Measurements from ENCODE around the gene MSX1. TPM values are rescaled to one million over a fixed set of nuclear protein-coding genes. Genes with fewer than 3 reads are reported as not detected.

The MSX1 gene
- total RNA-seq, 1 donor from 2014 or later, result not detected

DNA sequence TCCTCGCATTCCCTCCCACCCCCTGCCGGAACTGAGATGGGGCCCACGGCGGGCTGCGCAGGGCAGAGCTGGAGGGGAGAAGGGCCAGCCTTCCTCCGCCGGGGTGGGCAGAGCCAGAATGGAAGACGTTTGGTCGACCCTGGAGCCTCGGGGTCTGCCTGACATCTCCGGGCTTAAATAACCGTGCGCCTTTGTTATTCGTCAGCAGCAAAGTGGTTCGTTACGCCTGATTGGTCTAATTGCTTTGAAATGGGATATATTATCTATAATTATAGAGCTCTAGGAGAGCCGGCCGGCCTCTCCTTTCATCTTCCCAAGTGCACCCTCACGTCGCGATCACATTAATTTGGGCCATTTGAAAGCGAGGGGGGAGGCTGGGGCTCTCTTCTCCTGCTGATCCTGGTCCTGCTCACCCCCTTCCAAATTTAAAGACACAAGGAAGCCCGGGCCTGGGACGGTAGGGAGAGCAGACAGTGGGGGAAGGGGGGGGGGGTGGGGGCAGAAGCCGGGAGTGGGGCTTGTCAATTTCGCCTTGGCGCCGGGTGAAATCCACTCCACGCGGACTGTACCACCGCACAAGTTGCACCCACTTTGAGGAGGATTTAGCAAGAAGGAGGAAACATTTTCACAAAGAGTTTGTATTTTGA is 4.7 kb upstream of the MSX1 start:
- Histone ChIP-seq H3K9ac (no peak overlapping the region), H3K9me3 (ENCODE audit: low read depth) (no peaks in the 10 kb centered on the region), H3K27ac (no peak overlapping the region), H3K27me3 (peaks cover 99% of the 10 kb centered on the region), H2AFZ (replicated peaks) (no peak overlapping the region), H3K4me2 (peak overlapping the region; percentile 67), H3K36me3 (no peaks in the 10 kb centered on the region), H3K4me3 (no peak overlapping the region), H3K4me1 (peaks cover 54% of the 10 kb centered on the region), H3F3A (ENCODE audit: low read depth) (peaks cover 63% of the 10 kb centered on the region), H4K20me1 (ENCODE audit: low read depth) (peaks cover 75% of the 10 kb centered on the region), H3K79me2 (ENCODE audit: low read depth) (no peaks in the 10 kb centered on the region)
- Mint-ChIP-seq H3K4me3 (peak overlapping the region; percentile 87), H3K27ac (no peak overlapping the region), H3K36me3 (no peaks in the 10 kb centered on the region), H3K9me3 (no peaks in the 10 kb centered on the region), H3K4me1 (peaks cover 61% of the 10 kb centered on the region), H3K27me3 (ENCODE audit: insufficient read depth, low read depth) (peaks cover 32% of the 10 kb centered on the region)
- TF ChIP-seq, protein P1, sequence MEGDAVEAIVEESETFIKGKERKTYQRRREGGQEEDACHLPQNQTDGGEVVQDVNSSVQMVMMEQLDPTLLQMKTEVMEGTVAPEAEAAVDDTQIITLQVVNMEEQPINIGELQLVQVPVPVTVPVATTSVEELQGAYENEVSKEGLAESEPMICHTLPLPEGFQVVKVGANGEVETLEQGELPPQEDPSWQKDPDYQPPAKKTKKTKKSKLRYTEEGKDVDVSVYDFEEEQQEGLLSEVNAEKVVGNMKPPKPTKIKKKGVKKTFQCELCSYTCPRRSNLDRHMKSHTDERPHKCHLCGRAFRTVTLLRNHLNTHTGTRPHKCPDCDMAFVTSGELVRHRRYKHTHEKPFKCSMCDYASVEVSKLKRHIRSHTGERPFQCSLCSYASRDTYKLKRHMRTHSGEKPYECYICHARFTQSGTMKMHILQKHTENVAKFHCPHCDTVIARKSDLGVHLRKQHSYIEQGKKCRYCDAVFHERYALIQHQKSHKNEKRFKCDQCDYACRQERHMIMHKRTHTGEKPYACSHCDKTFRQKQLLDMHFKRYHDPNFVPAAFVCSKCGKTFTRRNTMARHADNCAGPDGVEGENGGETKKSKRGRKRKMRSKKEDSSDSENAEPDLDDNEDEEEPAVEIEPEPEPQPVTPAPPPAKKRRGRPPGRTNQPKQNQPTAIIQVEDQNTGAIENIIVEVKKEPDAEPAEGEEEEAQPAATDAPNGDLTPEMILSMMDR (IDR thresholded peaks at IDR 0.05), result no peak
- peak; percentile 17 for TF ChIP-seq EZH2 (IDR thresholded peaks at IDR 0.05)
- peak; percentile 50 for TF ChIP-seq EZH2phosphoT487 (IDR thresholded peaks at IDR 0.05)
- DNase-seq (ENCODE audit: low spot score), result peak; percentile 71

DNA sequence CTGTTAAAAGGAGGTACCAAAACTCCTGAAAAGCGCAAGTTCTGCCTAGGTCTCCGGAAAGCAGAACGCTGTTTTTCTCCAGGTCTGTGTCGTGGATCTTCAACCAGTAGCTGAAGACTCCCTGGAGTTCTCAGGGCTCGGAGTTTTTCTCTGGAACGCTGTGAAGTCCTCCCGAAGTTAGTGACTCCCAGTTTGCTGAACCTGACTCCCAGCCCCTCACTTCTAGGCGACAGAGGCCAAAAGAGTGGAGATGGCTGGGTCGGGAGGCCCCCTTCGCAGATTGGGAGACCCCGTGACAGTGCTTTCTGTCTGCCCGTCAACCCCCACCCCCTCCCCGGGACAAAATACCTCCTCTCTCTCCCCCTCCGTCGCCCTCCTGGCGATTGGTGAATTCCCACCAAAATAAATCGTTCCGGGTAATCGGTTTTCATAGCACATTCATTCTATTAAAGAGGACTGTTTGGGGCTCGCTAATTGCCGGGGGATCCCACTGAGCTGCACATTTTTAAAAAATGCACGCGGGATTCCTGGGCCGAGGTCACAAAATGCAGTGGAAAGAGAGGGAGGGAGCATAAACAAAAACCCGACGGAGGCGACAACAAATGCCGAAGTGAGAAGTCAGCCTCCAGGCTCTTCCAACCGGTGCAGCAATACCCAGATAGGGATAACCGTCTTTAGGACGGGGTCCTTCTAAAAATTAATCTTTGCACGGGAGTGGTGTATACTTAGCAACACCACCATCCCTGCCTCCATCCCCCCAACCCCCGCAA is 4.0 kb upstream of the MSX1 start:
- H3K27me3 Mint-ChIP-seq (ENCODE audit: insufficient read depth, low read depth), result peaks cover 34% of the 10 kb centered on the region
- H3K4me3 Mint-ChIP-seq, result peak overlapping the region; percentile 87

DNA sequence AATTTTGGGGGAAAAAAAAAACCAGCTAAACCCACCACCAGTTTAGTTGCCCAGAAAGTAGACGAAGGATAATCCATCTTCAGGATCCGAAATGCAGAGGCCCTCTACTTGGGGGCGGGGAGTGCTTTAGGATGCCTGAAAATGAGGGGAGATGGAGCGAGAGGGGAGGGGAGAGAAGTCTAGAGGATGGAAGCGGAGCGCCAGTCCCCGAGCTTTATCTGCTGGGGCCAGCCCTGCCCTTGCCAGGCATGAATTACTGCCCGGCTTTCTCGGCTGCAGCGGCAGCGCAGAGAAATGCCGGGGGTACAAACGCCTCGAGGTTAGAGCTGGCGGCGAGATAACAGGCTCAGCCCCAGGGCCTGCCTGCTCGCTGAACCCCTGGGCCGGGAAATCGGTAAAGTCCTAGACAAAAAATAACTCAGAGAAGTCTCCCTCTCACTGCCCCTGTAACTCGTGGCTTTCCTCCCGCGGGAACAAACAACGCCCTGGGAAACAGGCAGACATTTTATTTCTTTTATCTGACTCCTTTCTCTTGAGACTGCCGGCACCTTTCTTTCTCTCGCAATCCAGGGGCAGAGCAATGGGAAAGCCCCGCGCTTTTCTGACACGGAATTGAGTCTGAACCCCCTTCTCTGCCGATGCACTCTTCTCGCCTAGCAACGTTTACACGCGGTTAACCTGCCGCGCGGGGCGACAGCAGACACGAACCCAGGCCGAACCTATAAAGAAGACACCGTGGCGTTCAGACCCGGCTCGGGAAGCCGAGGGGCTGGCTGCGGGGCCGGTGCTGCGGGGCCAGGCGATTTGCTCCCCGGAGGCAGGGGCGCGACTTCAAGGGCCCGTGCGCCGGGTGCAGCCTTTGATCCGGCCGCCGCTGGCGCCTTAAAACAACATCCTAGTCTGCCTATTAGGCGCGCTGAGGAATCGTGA is 3.1 kb upstream of the MSX1 start:
- no peaks in the 10 kb centered on the region for H3K36me3 ChIP-seq
- no peaks in the 10 kb centered on the region for H3K79me2 ChIP-seq (ENCODE audit: low read depth)
- peaks cover 67% of the 10 kb centered on the region for H3K4me1 ChIP-seq
- H3K27me3 Mint-ChIP-seq (ENCODE audit: insufficient read depth, low read depth), result peaks cover 38% of the 10 kb centered on the region
- peaks cover 73% of the 10 kb centered on the region for H3F3A ChIP-seq (ENCODE audit: low read depth)
- peak overlapping the region; percentile 67 for H3K4me2 ChIP-seq
- H3K27ac ChIP-seq, result no peak overlapping the region
- H2AFZ ChIP-seq (replicated peaks), result no peak overlapping the region
- peak; percentile 75 for DNase-seq (ENCODE audit: low spot score)
- no peaks in the 10 kb centered on the region for H3K9me3 ChIP-seq (ENCODE audit: low read depth)
- H3K36me3 Mint-ChIP-seq, result peaks cover 2% of the 10 kb centered on the region
- peak overlapping the region; percentile 24 for H3K4me3 ChIP-seq
- H3K9me3 Mint-ChIP-seq, result no peaks in the 10 kb centered on the region
- H3K4me3 Mint-ChIP-seq, result peak overlapping the region; percentile 87
- no peak overlapping the region for H3K9ac ChIP-seq
- peak overlapping the region; percentile 95 for H3K27ac Mint-ChIP-seq
- peak; percentile 97 for TF ChIP-seq EZH2 (IDR thresholded peaks at IDR 0.05)
- peak; percentile 24 for TF ChIP-seq EZH2phosphoT487 (IDR thresholded peaks at IDR 0.05)
- TF ChIP-seq, protein P1 (IDR thresholded peaks at IDR 0.05), result no peak
- H3K27me3 ChIP-seq, result peaks cover 99% of the 10 kb centered on the region
- H3K4me1 Mint-ChIP-seq, result peaks cover 62% of the 10 kb centered on the region
- peaks cover 90% of the 10 kb centered on the region for H4K20me1 ChIP-seq (ENCODE audit: low read depth)

More for the DNA sequence above, 4.0 kb upstream of the MSX1 start:
- H3K4me1 ChIP-seq, result peaks cover 59% of the 10 kb centered on the region
- Mint-ChIP-seq H3K36me3 (peaks cover under 1% of the 10 kb centered on the region), H3K9me3 (no peaks in the 10 kb centered on the region), H3K4me1 (peaks cover 61% of the 10 kb centered on the region), H3K27ac (peak overlapping the region; percentile 94)
- H3K36me3 ChIP-seq, result no peaks in the 10 kb centered on the region
- no peaks in the 10 kb centered on the region for H3K79me2 ChIP-seq (ENCODE audit: low read depth)
- TF ChIP-seq, protein P1 (IDR thresholded peaks at IDR 0.05), result no peak
- TF ChIP-seq EZH2phosphoT487 (IDR thresholded peaks at IDR 0.05) (peak; percentile 68), EZH2 (IDR thresholded peaks at IDR 0.05) (peak; percentile 16)
- no peak overlapping the region for H3K9ac ChIP-seq
- peak; percentile 49 for DNase-seq (ENCODE audit: low spot score)
- no peak overlapping the region for H3K27ac ChIP-seq
- no peak overlapping the region for H2AFZ ChIP-seq (replicated peaks)
- H3K27me3 ChIP-seq, result peaks cover 99% of the 10 kb centered on the region
- no peaks in the 10 kb centered on the region for H3K9me3 ChIP-seq (ENCODE audit: low read depth)
- H4K20me1 ChIP-seq (ENCODE audit: low read depth), result peaks cover 81% of the 10 kb centered on the region
- peaks cover 65% of the 10 kb centered on the region for H3F3A ChIP-seq (ENCODE audit: low read depth)
- H3K4me2 ChIP-seq, result peak overlapping the region; percentile 67
- peak overlapping the region; percentile 24 for H3K4me3 ChIP-seq

Data from neural progenitor cell (in vitro differentiated cells).